ENCODE data around the gene FBN2.

FBN2 gene

GRCh38 chr5:128287740-128288139, 250.3 kb downstream of the FBN2 start:
- Histone ChIP-seq H3K27me3 (no peaks in the 10 kb centered on the region), H3K4me1 (no peaks in the 10 kb centered on the region), H3K4me3 (ENCODE audit: low read depth, low read length) (no peak overlapping the region), H3K9me3 (no peaks in the 10 kb centered on the region), H3K36me3 (no peaks in the 10 kb centered on the region)
- DNase-seq: no peak
- TF ChIP-seq CTCF (IDR thresholded peaks at IDR 0.05; ENCODE audit: low read depth, low read length): no peak

DNA sequence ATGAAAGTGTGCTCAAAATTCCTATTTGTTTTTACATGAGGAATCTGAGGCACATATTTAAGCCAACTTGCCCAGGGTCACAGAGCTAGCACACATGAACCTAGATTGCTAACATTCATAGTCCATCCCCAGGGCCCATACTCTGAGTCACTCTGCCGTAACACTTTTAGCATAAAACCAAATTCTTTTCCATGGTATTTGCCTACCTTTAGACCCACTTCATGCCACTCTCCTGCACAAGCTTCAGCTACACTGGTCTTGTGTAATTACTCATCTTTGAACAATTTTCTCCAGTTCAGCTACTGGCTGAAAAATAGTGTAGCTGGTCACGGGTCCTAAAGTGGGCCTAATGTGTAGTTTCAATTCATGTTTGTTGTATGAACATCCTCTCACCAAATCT, 253.8 kb downstream of the FBN2 start:
- no peaks in the 10 kb centered on the region for H3K4me1 ChIP-seq
- DNase-seq: no peak
- no peaks in the 10 kb centered on the region for H3K9me3 ChIP-seq
- no peak for TF ChIP-seq CTCF (IDR thresholded peaks at IDR 0.05; ENCODE audit: low read depth, low read length)
- no peaks in the 10 kb centered on the region for H3K36me3 ChIP-seq
- H3K27me3 ChIP-seq: no peaks in the 10 kb centered on the region
- H3K4me3 ChIP-seq (ENCODE audit: low read depth, low read length): no peak overlapping the region

- TF ChIP-seq CTCF (IDR thresholded peaks at IDR 0.05; ENCODE audit: low read depth, low read length): no peak
- no peak overlapping the region for H3K4me3 ChIP-seq (ENCODE audit: low read depth, low read length)
- H3K27me3 ChIP-seq: peaks cover 11% of the 10 kb centered on the region
- H3K36me3 ChIP-seq: no peaks in the 10 kb centered on the region
- no peaks in the 10 kb centered on the region for H3K9me3 ChIP-seq
- no peak for DNase-seq
- no peaks in the 10 kb centered on the region for H3K4me1 ChIP-seq
Measured at GRCh38 chr5:128279345-128279744, 258.7 kb downstream of the FBN2 start.

DNA sequence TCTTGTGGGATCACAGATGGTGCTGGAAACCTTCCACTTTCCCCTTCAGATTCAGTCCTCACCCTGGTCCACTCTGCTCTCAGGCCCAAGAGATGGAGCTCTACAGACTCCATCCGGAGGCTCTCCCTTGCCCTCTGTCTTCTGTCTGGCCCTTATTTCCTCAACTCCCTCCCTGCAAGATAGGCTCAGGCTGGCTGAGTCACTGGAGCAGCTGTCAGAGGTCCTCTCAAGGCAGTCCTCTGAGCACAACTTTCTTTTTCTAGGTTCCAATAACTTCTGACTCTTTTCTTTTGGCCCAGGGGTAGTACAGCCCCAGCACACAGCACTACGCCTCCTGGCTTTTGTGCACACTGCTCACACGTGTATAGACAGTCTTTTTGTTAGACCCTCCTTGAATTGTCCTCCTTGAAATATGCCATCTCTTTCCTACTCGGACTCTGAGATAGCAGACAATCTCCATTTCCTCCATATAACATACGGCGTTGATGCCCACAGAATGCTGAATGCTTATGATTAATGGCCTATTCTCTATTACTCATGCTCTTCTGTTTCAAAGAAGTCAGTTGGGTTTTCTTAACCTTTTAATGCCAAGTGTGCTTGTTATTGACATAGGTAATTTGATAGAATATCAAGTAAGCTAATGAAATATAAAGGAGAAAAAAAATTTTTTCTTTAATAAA, 261.4 kb downstream of the FBN2 start:
- DNase-seq: no peak
- Histone ChIP-seq H3K27me3 (peaks cover 11% of the 10 kb centered on the region), H3K36me3 (no peaks in the 10 kb centered on the region), H3K9me3 (no peaks in the 10 kb centered on the region), H3K4me3 (ENCODE audit: low read depth, low read length) (no peak overlapping the region), H3K4me1 (no peaks in the 10 kb centered on the region)
- TF ChIP-seq CTCF (IDR thresholded peaks at IDR 0.05; ENCODE audit: low read depth, low read length): no peak

- no peak overlapping the region for H3K4me3 ChIP-seq (ENCODE audit: low read depth, low read length)
- DNase-seq: no peak
- H3K4me1 ChIP-seq: no peaks in the 10 kb centered on the region
- no peaks in the 10 kb centered on the region for H3K36me3 ChIP-seq
- no peak for TF ChIP-seq CTCF (IDR thresholded peaks at IDR 0.05; ENCODE audit: low read depth, low read length)
- H3K27me3 ChIP-seq: peaks cover 16% of the 10 kb centered on the region
- no peaks in the 10 kb centered on the region for H3K9me3 ChIP-seq
Measured at GRCh38 chr5:128274441-128274840, 263.6 kb downstream of the FBN2 start.

GRCh38 chr5:128273736-128274135, 264.3 kb downstream of the FBN2 start:
- H3K36me3 ChIP-seq: no peaks in the 10 kb centered on the region
- TF ChIP-seq CTCF (IDR thresholded peaks at IDR 0.05; ENCODE audit: low read depth, low read length): no peak
- H3K9me3 ChIP-seq: no peaks in the 10 kb centered on the region

More at GRCh38 chr5:128273736-128274135, 264.3 kb downstream of the FBN2 start:
- no peak overlapping the region for H3K4me3 ChIP-seq (ENCODE audit: low read depth, low read length)
- peaks cover 16% of the 10 kb centered on the region for H3K27me3 ChIP-seq
- no peaks in the 10 kb centered on the region for H3K4me1 ChIP-seq
- DNase-seq: no peak

All from BE2C (cell line).